Upper lobe of left lung (tissue), 4 donors: Measurements from ENCODE around the gene OPTC.

Source experiments
- POLR2A ChIP-seq, 4 donors: fragments of 450-650 bp; IDR thresholded peaks; one replicate each; pipeline ENCODE4 v1.5.1; 2016 to 2017; ENCODE audit warnings: antibody characterized with exemption in 4 of 4, mild to moderate bottlenecking in 2 of 4
- POLR2AphosphoS5 ChIP-seq, 2 donors: sonication (generic); formaldehyde crosslinking; IDR thresholded peaks; one replicate each; pipeline ENCODE4 v1.5.1; 2017; ENCODE audit warnings: antibody characterized with exemption in 2 of 2
- TF ChIP-seq, protein P1 (sequence below), 6 experiments: fragments of 450-650 bp in 4 of 6; fragments of 200-600 bp in 2 of 6; sonication (generic) in 2 of 6; IDR thresholded peaks; one replicate each; pipeline ENCODE4 v1.5.1; 2016 to 2019; ENCODE audit warnings: antibody characterized with exemption in 6 of 6

DNA sequence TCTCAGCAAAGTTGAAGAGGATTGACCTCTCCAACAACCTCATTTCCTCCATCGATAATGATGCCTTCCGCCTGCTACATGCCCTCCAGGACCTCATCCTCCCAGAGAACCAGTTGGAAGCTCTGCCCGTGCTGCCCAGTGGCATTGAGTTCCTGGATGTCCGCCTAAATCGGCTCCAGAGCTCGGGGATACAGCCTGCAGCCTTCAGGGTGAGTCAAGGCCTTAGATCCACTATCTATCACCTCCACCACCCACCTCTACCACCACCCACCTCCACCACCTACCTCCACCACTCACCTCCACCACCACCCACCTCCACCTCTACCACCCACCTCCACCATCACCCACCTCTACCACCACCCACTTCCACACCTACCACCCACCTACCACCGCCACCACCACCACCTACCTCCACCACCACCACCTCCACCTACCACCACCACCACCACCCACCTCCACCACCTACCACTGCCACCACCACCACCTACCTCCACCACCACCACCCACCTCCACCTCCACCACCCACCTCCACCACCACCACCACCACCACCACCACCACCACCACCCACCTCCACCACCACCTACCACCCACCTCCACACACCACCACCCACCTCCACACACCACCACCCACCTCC is 5.8 kb downstream of the OPTC start:
- TF ChIP-seq, protein P1, sequence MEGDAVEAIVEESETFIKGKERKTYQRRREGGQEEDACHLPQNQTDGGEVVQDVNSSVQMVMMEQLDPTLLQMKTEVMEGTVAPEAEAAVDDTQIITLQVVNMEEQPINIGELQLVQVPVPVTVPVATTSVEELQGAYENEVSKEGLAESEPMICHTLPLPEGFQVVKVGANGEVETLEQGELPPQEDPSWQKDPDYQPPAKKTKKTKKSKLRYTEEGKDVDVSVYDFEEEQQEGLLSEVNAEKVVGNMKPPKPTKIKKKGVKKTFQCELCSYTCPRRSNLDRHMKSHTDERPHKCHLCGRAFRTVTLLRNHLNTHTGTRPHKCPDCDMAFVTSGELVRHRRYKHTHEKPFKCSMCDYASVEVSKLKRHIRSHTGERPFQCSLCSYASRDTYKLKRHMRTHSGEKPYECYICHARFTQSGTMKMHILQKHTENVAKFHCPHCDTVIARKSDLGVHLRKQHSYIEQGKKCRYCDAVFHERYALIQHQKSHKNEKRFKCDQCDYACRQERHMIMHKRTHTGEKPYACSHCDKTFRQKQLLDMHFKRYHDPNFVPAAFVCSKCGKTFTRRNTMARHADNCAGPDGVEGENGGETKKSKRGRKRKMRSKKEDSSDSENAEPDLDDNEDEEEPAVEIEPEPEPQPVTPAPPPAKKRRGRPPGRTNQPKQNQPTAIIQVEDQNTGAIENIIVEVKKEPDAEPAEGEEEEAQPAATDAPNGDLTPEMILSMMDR (IDR thresholded peaks at IDR 0.05) = no peak
- no peak for TF ChIP-seq POLR2AphosphoS5 (IDR thresholded peaks at IDR 0.05)
- TF ChIP-seq POLR2A (IDR thresholded peaks at IDR 0.05) = no peak
